Hematopoietic multipotent progenitor cell treated with erythropoietin and hydrocortisone succinate and interleukin-3 and kit ligand, for 17 days (in vitro differentiated cells): ENCODE data around the gene ZC2HC1B.
"Not testable (repeated sequence)": the region's sequence is repeated elsewhere in the genome, so short reads cannot be mapped to it uniquely, and the experiment has no call there.

Experiments used
- DNase-seq: peaks from one replicate; pipeline ENCODE4 v3.0.0-alpha.2; 2015; ENCODE audit warnings: low spot score

Gene ZC2HC1B, protein sequence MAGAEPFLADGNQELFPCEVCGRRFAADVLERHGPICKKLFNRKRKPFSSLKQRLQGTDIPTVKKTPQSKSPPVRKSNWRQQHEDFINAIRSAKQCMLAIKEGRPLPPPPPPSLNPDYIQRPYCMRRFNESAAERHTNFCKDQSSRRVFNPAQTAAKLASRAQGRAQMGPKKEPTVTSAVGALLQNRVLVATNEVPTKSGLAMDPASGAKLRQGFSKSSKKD

DNA sequence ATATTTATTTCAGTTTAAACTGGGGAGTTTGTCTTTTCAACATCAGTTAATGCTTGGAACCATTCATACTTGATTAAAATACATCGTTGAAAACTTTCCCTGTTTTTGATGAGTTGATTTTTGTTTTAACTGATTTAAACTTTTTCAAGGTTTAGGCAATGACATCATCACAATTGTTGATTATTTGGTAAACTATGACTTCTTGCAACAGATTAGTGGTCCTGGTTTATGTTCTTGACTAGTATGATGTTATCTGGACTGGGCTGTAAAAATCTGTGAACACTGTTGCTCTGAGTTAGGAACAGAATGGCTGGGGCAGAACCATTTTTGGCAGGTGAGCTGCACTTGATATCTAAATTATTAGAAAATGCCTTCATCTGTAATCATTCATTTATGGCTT is at the start of gene ZC2HC1B:
Gene ZC2HC1B, plus strand, starts transcription at position 241 of the 400 bp plus-strand sequence. Its CDS starts 66 bp downstream, at position 307.
- no peak for DNase-seq

DNA sequence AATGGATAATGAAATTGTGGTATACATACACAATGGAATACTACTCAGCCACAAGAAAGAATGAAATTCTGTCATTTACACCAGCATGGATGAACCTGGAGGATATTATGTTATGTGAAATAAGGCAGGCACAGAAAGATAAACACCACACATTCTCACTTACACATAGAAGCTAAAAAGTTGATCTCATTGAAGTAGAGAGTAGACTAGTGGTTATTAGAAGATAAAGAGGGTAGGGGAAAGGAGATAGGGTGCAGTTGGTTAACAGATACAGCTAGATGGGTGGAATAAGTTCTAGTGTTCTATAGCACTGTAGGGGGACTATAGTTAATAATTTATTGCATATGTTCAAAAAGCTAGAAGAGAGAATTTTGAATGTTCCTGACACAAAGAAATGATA is 46.7 kb upstream of the ZC2HC1B start:
- DNase-seq, result no peak

DNA sequence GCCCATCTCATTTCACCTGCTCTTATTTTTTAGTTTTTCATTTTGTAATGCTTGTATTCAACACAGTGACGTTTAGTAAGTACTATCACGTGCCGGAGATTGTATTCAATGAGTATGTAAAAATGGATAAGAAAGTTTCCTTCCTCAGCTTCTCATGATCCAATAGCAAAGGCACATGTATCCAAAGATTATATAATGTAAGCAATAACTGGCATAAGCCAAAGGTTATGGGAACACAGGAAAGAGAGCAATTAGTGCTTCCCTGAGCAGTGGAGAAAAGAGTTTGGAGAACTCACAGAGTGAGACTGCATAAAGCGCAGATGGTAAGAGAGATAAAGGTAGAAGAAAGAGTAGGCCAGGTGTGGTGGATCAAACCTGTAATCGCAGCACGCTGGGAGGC is 42.9 kb upstream of the ZC2HC1B start:
- no peak for DNase-seq

DNA sequence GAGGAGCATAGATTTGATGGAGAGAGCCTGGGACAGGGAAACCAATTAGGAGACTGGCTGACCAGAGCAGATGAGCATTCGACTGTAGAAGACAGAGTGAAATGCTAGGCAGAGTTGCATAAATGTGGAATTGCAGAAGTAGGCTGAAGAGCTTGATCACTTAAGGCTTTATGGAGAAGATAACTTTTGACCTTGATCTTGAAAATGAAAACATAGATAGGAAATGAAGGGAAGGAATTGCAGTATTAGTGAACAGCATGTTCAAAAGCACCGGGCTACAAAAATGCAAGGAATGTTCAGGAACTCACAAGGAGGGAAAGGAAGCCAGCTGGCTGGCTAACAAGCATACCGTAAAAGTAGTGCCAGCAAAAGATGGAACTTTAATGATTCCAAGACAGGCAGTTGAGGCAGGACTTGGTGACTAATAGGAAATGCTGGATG is 41.7 kb upstream of the ZC2HC1B start:
- no peak for DNase-seq

DNA sequence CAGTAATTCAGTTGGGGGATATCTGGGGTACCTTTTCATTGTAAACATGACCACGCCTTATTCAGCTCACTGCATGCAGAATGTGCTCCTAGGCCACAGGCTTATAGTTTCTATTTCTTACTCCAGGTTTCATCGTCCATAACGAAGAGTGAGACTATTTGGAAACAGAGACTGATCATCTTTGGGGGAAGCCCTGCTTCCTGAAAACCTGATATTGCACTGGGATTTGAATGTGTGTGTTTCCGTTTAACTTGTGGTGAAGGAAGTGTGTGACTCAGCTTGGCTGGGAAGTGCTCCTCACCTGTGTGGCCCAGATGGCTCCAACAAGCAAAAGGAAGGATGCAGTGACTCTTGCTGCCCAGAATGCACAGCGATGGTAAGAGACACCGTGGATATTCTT is 40.7 kb upstream of the ZC2HC1B start:
- DNase-seq, result no peak

DNA sequence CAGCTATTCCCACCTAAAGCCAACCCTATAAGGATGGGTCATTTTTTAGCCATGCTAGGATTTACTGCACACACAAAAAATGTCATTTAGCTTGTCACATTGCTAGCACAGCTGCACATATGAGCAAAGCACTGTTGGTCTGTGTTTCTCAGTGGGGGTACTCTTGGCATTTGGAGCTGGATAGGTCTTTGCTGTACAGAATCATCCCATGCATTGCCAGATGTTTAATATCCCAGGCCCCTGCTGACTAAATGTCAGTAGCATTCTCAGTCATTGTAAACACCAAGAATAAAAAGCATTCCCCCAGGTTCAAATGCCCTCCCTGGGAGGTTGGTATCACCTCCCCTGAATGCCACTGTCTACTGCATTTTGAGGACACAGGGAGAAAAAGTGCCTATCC is 35.7 kb upstream of the ZC2HC1B start:
- no peak for DNase-seq

DNA sequence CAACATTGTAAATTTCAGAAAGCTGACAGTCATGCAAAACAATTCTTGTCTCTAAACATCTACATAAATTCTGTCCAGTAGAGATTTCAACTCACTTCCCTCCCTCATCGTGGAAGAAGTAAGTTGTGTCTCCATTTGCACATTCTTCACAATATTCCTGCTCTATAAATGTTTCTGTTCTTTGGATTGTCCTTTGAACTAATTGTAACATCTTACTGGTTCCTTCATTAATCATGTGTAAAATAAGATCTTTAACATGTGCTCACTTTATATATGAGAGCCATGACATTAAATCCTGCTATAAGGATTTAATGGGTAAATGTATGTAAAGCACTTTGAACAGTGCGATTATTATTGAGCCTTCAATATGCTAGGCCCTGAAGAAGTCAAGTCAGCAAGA is 28.1 kb upstream of the ZC2HC1B start:
- DNase-seq, result no peak

DNA sequence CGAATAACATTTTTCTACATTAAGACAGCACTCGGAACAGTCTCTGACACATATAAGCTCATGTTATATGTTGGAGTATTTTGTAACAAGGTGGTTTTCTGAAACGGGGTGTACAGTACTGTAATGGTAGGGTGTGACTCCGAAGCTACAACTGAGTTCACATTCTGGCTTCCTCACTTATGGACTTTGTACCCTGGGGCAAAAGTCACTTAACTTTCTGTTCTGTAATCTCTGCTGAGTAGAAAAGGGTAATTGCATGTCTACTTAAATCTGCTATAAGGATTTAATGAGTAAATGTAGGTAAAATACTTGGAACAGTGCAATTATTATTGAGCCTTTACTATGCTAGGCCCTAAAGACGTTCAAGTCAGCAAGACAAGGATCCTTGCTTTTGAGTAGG is 25.9 kb upstream of the ZC2HC1B start:
- DNase-seq, result no peak

DNA sequence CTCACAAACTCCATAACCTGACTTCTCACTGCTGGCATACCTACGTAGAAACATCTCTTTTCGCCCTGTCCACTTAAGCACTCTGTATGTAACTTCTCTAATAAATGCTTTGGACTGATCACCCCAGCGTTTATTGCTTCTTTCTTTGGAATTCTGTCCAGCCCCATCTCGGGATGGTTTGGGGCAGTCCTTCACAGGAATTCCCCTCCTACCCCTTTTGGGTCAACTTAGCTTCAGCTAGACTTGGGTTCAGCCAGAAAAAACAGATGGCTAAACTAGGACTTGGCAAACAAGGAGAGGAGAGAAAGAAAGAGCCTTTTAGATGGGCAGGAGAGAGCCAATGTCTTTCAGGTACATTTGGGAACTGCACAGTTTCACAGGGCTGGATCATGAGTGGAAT is 25.1 kb upstream of the ZC2HC1B start:
- no peak for DNase-seq

DNA sequence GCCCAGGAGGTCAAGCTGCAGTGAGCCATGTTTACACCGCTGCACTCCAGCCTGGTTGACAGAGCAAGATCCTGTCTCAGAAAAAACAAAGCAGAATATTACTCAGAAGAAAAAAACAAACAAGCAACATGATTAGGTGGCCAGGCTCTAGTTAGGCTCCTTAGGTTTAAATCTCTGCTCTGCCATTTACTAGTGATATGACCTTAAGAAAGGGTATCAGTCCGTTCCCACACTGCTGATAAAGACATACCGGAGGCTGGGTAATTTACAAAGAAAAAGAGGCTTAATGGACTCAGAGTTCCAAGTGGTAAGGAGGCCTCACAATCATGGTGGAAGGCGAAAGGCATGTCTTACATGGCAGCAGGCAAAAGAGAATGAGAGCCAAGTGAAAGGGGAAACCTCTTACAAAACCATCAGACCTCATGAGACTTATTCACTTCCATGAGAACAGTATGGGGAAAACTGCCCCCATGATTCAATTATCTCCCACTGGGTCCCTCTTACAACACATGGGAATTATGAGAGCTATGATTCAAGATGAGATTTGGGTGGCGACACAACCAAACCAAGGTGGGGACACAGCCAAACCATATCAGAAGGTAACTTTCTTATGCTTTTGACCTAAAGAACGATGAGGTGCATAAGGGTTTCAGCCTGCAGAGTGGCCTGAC is 23.5 kb upstream of the ZC2HC1B start:
- no peak for DNase-seq

DNA sequence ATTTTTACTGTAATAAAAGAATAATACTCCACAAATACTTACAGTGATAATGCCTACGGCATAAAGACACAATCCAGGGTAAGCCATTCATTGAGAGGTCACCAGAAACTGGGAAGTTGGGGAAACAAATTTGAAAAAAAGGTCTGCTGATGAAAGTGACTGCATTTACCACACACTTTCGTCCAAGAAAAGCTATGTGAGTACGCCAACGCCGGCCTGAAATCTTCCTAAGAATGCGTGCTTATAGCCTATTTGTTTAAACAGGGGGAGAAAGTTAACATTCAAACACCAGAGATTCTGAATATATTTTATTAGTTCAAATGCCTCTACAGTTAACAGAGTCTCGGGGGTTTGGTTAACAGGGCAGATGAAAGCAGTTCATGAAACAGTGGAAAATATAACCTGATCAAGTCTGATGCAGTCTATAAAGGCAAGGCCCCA is 21.8 kb upstream of the ZC2HC1B start:
- DNase-seq, result no peak

DNA sequence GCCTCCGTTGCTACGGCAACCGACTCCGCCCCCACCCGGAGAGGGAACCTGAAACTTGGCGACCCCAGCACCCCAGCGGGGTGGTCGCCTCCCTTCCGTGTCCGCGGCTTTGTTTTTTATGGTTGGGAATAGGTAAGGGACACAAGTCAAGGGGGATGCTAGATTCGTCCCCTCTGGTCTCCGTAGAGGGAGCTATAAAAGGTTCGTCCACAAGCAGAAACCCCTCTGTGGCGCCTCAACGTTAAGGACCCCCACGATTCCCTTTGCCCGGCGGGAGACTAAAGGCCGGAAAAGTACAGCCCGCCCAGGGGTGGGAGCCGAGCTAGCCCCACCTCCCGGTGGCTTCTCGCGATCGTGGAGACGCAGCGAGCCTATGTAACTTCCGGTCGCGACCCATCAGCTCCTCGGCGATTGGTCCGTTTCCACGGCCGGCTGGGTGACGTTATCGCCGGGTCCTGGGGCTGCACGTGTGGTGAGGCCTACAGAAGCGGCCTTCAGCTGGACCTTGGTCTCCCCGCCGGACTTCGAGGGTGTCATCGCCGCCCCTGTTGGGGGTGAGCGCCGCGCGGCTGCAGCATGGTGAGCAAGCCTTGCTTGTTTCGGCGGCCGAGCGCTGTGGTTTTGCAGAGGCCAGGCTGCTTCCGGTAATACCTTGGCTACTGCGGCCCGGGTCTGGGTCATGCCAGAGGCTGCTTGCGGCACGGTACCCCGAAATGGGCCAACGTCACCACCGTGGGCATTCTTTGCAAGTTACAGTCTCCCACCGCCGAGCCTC is 21.2 kb upstream of the ZC2HC1B start, which contains the start of gene LTV1:
Gene LTV1, plus strand, starts transcription at position 437 of the 775 bp plus-strand sequence. Its CDS starts 140 bp downstream, at position 577.
- peak; percentile 92 for DNase-seq

DNA sequence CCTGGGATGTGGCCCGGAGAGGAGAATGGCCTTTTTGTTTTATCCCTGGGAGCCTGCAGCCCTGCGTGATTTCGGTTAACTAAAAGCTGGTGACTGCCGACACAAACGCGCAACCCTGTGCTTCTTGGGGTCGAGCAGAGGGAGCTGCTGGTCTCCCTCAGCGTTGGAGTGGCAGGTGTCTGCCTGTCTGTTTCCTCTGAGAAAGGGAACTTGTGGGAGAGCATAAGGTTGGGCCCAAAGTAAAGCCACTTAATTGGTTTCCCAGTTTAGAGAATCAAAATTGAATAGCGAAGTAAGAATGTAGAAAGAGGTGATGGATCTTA is 20.6 kb upstream of the ZC2HC1B start:
- no peak for DNase-seq

DNA sequence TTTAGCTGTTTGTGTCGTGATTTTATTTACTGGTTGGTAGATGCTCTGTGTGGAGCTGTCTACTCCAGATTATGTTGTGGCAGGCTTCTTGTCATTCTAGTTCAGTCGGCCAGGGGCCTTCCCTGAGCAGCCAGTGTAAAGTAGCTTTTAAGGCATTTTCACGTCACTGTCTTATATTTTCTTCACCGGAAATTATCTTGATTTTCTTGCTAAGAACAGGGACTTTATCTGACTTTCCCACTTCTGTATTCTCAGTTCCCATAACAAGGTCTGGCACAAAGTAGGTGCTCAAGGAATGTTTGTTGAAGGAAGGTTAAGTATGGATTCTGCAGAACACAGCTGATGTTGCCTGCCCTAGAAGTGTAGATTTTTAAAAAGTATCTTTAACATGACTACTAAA is 20.3 kb upstream of the ZC2HC1B start:
- no peak for DNase-seq

DNA sequence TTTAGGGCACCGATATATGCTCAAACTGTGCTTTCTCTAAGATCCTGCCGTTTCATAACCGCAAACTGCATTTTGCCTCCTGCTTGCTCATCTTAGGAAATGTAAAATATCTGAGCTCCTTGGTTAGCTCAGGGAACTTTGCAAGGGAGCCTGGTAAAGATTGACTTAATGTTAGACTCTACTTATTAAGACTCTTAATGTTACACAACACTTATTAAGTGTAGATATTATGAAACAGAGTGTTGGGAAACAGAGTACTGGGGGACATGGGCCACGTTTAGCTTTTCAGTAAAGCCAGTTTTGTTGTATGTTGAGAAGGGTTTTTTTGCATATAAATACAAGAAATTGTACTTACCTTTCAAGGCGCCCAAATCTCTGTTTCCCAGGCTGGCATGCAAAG is 19.2 kb upstream of the ZC2HC1B start:
- no peak for DNase-seq

DNA sequence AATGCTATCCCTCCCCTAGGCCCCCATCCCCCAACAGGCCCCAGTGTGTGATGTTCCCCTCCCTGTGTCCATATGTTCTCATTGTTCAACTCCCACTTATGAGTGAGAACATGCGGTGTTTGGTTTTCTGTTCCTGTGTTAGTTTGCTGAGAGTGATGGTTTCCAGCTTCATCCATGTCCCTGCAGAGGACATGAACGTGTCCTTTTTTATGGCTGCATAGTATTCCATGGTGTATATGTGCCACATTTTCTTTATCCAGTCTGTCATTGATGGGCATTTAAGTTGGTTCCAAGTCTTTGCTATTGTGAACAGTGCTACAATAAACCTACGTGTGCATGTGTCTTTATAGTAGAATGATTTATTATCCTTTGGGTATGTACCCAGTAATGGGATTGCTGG is 12.6 kb upstream of the ZC2HC1B start:
- DNase-seq, result not testable (repeated sequence)

DNA sequence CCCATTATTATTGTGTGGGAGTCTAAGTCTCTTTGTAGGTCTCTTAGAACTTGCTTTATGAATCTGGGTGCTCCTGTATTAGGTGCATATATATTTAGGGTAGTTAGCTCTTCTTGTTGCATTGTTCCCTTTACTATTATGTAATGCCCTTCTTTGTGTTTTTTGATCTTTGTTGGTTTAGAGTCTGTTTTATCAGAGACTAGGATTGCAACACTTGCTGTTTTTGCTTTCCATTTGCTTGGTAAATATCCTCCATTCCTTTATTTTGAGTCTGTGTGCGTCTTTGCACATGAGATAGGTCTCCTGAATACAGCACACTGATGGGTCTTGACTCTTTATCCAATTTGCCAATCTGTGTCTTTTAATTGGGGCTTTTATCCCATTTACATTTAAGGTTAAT is 9.2 kb upstream of the ZC2HC1B start:
- DNase-seq, result not testable (repeated sequence)

DNA sequence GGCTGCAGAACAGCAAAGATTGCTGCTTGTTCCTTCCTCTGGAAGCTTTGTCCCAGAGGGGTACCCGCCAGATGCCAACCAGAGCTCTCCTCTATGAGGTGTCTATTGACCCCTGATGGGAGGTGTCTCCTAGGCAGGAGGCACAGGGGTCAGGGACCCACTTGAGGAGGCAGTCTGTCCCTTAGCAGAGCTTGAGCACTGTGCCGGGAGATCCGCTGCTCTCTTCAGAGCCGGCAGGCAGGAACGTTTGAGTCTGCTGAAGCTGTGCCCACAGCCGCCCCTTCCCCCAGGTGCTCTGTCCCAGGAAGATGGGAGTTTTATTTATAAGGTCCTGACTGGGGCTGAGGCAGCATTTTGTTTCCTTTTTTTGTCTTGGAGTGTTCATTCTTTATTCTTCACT is 7.5 kb upstream of the ZC2HC1B start:
- DNase-seq, result not testable (repeated sequence)

DNA sequence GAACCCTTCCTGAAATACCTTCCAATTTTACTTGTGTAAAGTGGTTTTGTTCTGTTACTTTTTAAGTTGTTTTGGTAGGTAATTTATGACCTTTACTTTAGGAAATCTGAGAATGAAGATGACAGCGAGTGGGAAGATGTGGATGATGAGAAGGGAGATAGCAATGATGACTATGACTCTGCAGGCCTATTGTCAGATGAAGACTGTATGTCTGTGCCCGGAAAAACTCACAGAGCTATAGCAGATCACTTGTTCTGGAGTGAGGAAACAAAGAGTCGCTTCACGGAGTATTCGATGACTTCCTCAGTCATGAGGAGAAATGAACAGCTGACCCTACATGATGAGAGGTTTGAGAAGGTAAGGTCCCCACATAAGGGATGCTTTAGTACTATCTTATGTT is 6.6 kb upstream of the ZC2HC1B start:
- DNase-seq, result no peak

DNA sequence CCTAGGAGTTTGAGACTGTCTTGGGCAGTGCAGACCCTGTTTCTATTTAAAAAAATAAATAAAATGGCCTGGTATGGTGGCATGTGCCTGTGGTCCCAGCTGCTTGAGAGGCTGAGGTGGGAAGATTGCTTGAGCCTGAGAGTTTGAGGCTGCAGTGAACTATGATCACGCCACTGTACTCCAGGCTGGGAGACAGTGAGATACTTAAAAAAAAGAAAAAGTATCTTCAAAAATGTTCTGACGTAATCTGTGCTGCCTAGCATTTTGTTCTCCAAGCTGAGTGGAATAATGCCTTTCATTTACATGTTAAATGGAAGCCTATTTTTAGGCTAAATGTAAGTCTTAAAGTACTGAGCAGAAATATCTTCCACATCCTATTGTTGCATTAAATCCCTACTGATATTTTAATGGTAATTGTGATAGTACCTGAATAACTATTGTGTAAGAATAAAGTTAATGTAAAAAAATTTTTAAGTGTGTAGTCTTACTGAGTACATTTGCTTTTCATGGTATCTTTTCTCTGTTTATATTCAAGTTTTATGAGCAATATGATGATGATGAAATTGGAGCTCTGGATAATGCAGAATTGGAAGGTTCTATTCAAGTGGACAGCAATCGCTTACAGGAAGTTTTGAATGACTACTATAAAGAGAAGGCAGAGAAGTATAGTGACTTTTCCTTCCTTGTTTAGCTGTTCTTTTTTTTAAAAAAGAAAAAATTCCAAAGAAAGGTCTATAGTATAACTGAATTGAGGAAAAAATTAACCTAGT is 4.2 kb upstream of the ZC2HC1B start:
- DNase-seq, result no peak

DNA sequence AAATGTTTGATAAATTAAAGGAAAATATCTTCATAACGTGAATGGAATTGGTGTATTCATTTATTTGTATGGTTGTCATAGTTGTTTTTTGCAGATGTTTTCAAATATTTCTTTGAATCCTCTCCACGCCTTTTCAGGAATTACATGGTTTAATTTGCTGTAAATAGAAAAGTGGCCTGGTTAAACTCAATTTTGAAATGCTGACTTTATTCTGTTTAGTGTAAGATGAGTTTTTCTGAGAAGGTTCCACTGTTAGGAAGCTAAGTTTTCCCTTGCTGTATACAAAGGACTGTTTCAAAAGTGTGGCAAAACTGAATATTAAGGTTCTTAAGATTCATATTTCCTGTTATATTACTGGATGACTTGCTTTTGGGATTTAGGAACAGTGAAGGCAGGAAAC is 503 bp upstream of the ZC2HC1B start:
- DNase-seq, result no peak

DNA sequence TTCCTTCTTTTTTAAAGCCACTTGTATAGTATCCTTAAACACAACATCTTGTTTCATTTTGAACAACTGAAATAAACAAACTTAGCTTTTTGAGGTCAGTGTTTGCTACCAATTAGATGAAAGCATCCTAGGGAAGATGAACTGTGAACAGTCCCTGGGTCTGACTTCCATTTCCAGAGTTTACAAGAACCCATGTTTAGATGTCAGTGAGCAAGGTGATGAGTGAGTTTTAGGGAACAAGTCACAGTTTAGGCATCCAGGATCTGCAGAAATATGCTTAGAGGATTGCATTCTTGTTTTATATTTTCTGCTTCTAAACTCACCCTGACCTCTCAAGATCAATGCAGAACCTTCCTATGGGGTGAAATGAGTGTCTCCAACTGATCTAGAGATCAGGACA is 3.0 kb downstream of the ZC2HC1B start:
- DNase-seq, result no peak
